Suprapubic skin (tissue), 3 donors: ENCODE results near the gene CLDN1.

Source experiments
- CTCF ChIP-seq, 2 donors: fragments of 200-600 bp in 1 of 2; fragments of 450-650 bp in 1 of 2; sonication (generic) in 1 of 2; IDR thresholded peaks; one replicate each; pipeline ENCODE4 v1.5.1; 2016 to 2019; ENCODE audit warnings: antibody characterized with exemption in 2 of 2, mild to moderate bottlenecking in 1 of 2, moderate library complexity in 1 of 2
- EP300 ChIP-seq: sonication (generic); formaldehyde crosslinking; IDR thresholded peaks from one replicate; pipeline ENCODE4 v1.6.1; 2017; ENCODE audit warnings: antibody characterized with exemption
- POLR2A ChIP-seq, 2 donors: fragments of 450-650 bp; IDR thresholded peaks; one replicate each; pipeline ENCODE4 v1.6.1; 2017; ENCODE audit warnings: antibody characterized with exemption in 2 of 2, mild to moderate bottlenecking in 2 of 2, moderate library complexity in 2 of 2

- TF ChIP-seq CTCF (IDR thresholded peaks at IDR 0.05), result no peak
- no peak for TF ChIP-seq EP300
- no peak for TF ChIP-seq POLR2A (IDR thresholded peaks at IDR 0.05)
Measured at GRCh38 chr3:190314741-190315140, 7.5 kb downstream of the CLDN1 start.
